GM12801 (cell line): ENCODE measurements around the gene LYRM4.

ENCODE experiments used
- TF ChIP-seq, protein P1 (sequence below): IDR thresholded peaks from one replicate; pipeline ENCODE4 v1.5.1; 2011; ENCODE audit warnings: control low read depth; ENCODE audit not compliant: insufficient read length; ENCODE audit errors: extremely low read depth

The LYRM4 gene

GRCh38 chr6:5181510-5182317 is 79.0 kb downstream of the LYRM4 start:
- TF ChIP-seq, protein P1, sequence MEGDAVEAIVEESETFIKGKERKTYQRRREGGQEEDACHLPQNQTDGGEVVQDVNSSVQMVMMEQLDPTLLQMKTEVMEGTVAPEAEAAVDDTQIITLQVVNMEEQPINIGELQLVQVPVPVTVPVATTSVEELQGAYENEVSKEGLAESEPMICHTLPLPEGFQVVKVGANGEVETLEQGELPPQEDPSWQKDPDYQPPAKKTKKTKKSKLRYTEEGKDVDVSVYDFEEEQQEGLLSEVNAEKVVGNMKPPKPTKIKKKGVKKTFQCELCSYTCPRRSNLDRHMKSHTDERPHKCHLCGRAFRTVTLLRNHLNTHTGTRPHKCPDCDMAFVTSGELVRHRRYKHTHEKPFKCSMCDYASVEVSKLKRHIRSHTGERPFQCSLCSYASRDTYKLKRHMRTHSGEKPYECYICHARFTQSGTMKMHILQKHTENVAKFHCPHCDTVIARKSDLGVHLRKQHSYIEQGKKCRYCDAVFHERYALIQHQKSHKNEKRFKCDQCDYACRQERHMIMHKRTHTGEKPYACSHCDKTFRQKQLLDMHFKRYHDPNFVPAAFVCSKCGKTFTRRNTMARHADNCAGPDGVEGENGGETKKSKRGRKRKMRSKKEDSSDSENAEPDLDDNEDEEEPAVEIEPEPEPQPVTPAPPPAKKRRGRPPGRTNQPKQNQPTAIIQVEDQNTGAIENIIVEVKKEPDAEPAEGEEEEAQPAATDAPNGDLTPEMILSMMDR: no peak

- TF ChIP-seq, protein P1: no peak
Observed at GRCh38 chr6:5180636-5181035, 80.1 kb downstream of the LYRM4 start.

- TF ChIP-seq, protein P1: no peak
Observed at GRCh38 chr6:5179917-5180316, 80.8 kb downstream of the LYRM4 start.

- TF ChIP-seq, protein P1: no peak
Observed at GRCh38 chr6:5178806-5179205, 81.9 kb downstream of the LYRM4 start.

DNA sequence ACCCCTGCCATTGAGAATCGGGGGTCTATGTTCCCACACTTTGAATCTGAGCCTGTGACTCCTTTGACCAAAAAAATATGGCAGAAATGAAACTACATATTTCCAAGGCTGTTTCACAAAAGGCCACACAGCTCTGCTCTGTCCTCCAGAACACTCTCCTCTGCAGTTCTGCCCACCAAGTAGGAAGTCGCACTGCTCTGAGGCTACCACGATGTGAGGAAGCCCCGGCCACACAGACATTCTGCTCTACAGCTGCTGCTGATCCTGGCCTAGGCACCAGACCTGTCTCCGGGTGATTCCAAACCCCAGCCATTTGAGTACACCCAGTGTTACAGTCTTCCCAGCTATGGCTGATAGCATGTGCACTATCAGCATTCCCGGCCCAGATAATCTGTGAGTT is 85.1 kb downstream of the LYRM4 start:
- TF ChIP-seq, protein P1: no peak

DNA sequence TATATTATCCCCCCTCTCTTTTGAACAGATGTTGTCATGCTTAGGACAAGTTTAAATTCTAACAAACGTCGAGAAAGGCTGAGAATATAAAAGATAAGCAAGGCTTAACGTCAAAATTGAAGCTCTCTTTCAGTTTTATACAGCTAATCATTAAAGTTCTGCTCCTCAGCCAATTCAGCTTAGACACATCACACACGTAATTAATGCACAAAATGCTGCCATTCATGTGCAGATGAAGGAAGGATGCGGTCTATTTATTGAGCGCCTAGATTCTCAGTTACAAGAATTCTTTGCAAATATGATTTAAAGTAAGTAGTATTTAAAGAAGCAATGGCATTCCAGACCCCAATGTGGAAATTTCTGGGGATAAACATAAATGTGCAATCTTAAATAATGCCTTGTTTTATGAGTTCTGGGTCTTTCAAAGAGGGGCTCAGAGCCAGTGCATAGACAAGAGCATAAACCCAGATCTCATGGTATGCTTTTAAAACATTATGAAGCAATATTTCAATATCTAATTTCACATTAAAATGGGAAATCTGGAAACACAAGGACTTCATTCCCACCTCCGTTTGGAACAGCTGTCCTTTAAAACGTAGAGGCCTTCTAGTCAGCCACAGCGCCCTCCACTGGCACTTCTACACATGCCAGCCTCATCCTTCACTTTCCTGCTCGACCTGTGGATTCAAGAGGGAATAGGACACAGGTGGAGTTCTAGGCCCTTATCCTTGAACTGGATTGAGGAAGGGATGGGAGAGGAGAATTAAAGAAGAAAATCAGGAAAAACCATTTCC is 85.8 kb downstream of the LYRM4 start:
- TF ChIP-seq, protein P1: no peak

DNA sequence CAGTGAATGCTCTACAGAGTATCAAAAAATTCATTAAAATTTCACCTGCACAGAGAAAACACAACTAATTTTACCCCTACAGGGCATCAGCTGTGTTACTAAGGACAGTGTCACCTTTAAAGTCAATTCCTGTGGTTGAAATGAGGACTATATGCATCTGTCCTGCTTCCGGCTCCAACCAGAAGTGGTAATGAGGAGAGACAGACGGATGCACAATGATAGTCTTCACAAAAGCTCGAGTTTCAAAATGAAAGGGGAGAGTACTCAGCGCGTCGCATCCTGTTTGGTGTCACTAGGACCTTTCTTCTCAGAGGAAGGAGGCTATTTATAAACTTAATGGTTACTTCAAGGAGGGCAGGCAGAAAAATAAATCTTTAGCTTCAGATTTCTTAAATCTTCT is 86.5 kb downstream of the LYRM4 start:
- TF ChIP-seq, protein P1: no peak
